Colonic mucosa (tissue), 4 donors: ENCODE measurements around the gene GFAP. TPM values are rescaled to one million over a fixed set of nuclear protein-coding genes. Genes with fewer than 3 reads are reported as not detected.
A peak's percentile ranks its signal among the peaks of the same experiment; 100 is the strongest.

Experiments
- DNase-seq: peaks from one replicate; pipeline ENCODE4 v3.0.0-alpha.2; 2020
- H3K27ac ChIP-seq: fragments of 200-600 bp; one replicate; pipeline ENCODE4 v1.8.0; 2021
- H3K27me3 ChIP-seq: fragments of 200-600 bp; one replicate; pipeline ENCODE4 v1.8.0; 2021
- H3K36me3 ChIP-seq: fragments of 200-600 bp; one replicate; pipeline ENCODE4 v1.8.0; 2021
- H3K4me1 ChIP-seq: fragments of 200-600 bp; one replicate; pipeline ENCODE4 v1.8.0; 2021; ENCODE audit warnings: mild to moderate bottlenecking
- H3K4me3 ChIP-seq: fragments of 200-600 bp; one replicate; pipeline ENCODE4 v1.8.0; 2021
- H3K9ac ChIP-seq, 2 donors: one replicate each; pipeline ENCODE4 v1.7.0; 2013; ENCODE audit warnings: control low read depth in 2 of 2, low read depth in 2 of 2, low read length in 2 of 2
- H3K9me3 ChIP-seq: fragments of 200-600 bp; one replicate; pipeline ENCODE4 v1.8.0; 2021
- CTCF ChIP-seq: fragments of 200-600 bp; IDR thresholded peaks from one replicate; pipeline ENCODE4 v1.8.0; 2022; ENCODE audit warnings: antibody characterized with exemption, mild to moderate bottlenecking
- intact Hi-C: fragments of 100-400 bp; cut with DNase I; formaldehyde crosslinking; loops from one replicate; pipeline ENCODE4 v1.14.1; 2022
- total RNA-seq, 2 donors: library from RNA; stranded (reverse); fragmentation: NEBNext Ultra II Directional in 1 of 2; extraction: Animal tissue kit (Norgen Biotek cat#: 25700) in 1 of 2; gene quantifications; one replicate each; pipeline ENCODE4 v1.2.1, GENCODE V29; 2021
- donor health status: healthy.
- donor health status: DM: no; HTN: no; CAD: no.
- donor health status: DM: no; HTN: no; CAD: no.

GFAP gene
- total RNA-seq, 2 donors from 2014 or later: 0.20 TPM; not detected in 1

- Histone ChIP-seq H3K9ac (no peak overlapping the region), H3K4me1 (no peaks in the 10 kb centered on the region), H3K27me3 (no peaks in the 10 kb centered on the region), H3K27ac (no peak overlapping the region), H3K4me3 (no peak overlapping the region), H3K36me3 (no peaks in the 10 kb centered on the region), H3K9me3 (no peaks in the 10 kb centered on the region)
- intact Hi-C loops: loop anchor here (2.0 kb wide), 2 partner anchors 102 to 178 kb away; no protein-coding TSS in a partner anchor
- TF ChIP-seq CTCF: no peak
- DNase-seq: no peak
Measured at GRCh38 chr17:44920565-44920940, 5.3 kb upstream of the GFAP start.

- Histone ChIP-seq H3K4me3 (no peak overlapping the region), H3K9me3 (no peaks in the 10 kb centered on the region), H3K4me1 (no peaks in the 10 kb centered on the region), H3K9ac (no peak overlapping the region), H3K27me3 (no peaks in the 10 kb centered on the region), H3K36me3 (no peaks in the 10 kb centered on the region), H3K27ac (no peak overlapping the region)
- TF ChIP-seq CTCF: peak; percentile 78
- peak; percentile 74 for DNase-seq
- intact Hi-C loops: loop anchor here (2.0 to 5.0 kb wide), 3 partner anchors 103 to 282 kb away; no protein-coding TSS in a partner anchor
Measured at GRCh38 chr17:44919885-44920564, 4.7 kb upstream of the GFAP start.

- DNase-seq: no peak
- Histone ChIP-seq H3K36me3 (no peaks in the 10 kb centered on the region), H3K27ac (no peak overlapping the region), H3K27me3 (no peaks in the 10 kb centered on the region), H3K9me3 (no peaks in the 10 kb centered on the region), H3K9ac (no peak overlapping the region), H3K4me3 (no peak overlapping the region), H3K4me1 (no peaks in the 10 kb centered on the region)
- TF ChIP-seq CTCF: no peak
- intact Hi-C loops: loop anchor here (5.0 kb wide), 1 partner anchor 283 kb away; no protein-coding TSS in a partner anchor
Measured at GRCh38 chr17:44919411-44919810, 4.1 kb upstream of the GFAP start.

DNA sequence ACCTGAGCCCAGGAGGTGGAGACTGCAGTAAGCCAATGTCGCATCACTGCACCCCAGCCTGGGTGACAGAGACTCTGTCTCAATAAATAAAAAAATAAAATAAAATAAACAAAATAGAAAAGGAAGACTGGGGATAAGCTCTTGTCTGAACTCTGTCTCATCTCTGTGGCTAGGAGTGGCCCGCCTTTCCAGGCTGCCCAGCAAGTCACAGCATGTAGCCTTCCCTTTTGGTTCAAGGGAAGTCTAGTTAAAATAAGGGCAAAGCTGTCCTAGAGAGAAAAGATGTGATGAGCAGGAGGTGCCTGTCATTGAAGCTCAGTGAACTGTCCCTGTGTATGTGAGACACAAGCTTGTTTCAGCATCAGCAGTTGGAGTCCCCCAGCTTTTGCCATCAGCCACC, 2.7 kb upstream of the GFAP start:
- no peak for DNase-seq

DNA sequence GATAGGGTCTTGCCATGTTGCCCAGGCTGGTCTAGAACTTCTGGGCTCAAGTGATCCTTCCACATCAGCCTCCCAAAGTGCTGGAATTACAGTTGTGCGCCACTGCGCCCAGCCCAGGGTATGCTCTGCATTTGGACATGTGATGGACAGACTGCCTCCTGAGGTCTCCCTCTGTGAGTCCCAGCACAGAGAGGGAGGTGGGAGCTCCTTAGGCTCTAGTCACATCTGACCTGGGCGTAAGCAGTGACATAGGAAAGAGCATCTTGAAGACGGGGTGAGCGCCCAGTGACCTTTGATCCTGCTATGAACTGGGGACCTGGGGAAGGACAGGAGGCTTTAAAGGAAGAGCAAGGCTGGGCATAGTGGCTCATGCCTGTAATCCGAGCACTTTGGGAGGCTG, 2.2 kb upstream of the GFAP start:
- intact Hi-C loops: loop anchor here (5.0 kb wide), 1 partner anchor 285 kb away; no protein-coding TSS in a partner anchor
- no peak overlapping the region for H3K9ac ChIP-seq
- no peak for DNase-seq

More for the DNA sequence above, 2.7 kb upstream of the GFAP start:
- Histone ChIP-seq H3K4me3 (no peak overlapping the region), H3K27ac (no peak overlapping the region), H3K9me3 (no peaks in the 10 kb centered on the region), H3K9ac (no peak overlapping the region), H3K36me3 (no peaks in the 10 kb centered on the region), H3K4me1 (no peaks in the 10 kb centered on the region), H3K27me3 (no peaks in the 10 kb centered on the region)
- intact Hi-C loops: loop anchor here (5.0 kb wide), 1 partner anchor 284 kb away; no protein-coding TSS in a partner anchor
- TF ChIP-seq CTCF: no peak

More for the DNA sequence above, 2.2 kb upstream of the GFAP start:
- no peaks in the 10 kb centered on the region for H3K9me3 ChIP-seq
- no peaks in the 10 kb centered on the region for H3K4me1 ChIP-seq
- no peak overlapping the region for H3K27ac ChIP-seq
- H3K36me3 ChIP-seq: no peaks in the 10 kb centered on the region
- no peaks in the 10 kb centered on the region for H3K27me3 ChIP-seq
- TF ChIP-seq CTCF: no peak
- H3K4me3 ChIP-seq: no peak overlapping the region
